HG02981 (cell line): ENCODE measurements around the gene SLC25A36.
"Not testable (repeated sequence)": the region's sequence is repeated elsewhere in the genome, so short reads cannot be mapped to it uniquely, and the experiment has no call there.

Experiments
- ATAC-seq: cut with Tn5 transposase; IDR thresholded peaks from one replicate; pipeline ENCODE4 v1.9.1; 2021; ENCODE audit warnings: mild to moderate bottlenecking, moderate library complexity; ENCODE audit not compliant: unreplicated experiment

Gene SLC25A36

GRCh38 chr3:140931016-140931454, 10.6 kb upstream of the SLC25A36 start:
- ATAC-seq, result no peak

GRCh38 chr3:140931801-140932200, 9.8 kb upstream of the SLC25A36 start:
- ATAC-seq, result no peak

GRCh38 chr3:140933109-140933508, 8.5 kb upstream of the SLC25A36 start:
- ATAC-seq, result no peak

- ATAC-seq, result no peak
Measured at GRCh38 chr3:140933552-140933951, 8.1 kb upstream of the SLC25A36 start.

- not testable (repeated sequence) for ATAC-seq
Measured at GRCh38 chr3:140939305-140939704, 2.3 kb upstream of the SLC25A36 start.

- no peak for ATAC-seq
Measured at GRCh38 chr3:140941090-140941433, 574 bp upstream of the SLC25A36 start.

- ATAC-seq, result peak; percentile 44
Measured at GRCh38 chr3:140942221-140943104, 827 bp downstream of the SLC25A36 start.

- ATAC-seq, result no peak
Measured at GRCh38 chr3:140943781-140944552, 2.3 kb downstream of the SLC25A36 start.

- no peak for ATAC-seq
Measured at GRCh38 chr3:140948460-140949249, 7.0 kb downstream of the SLC25A36 start.

- no peak for ATAC-seq
Measured at GRCh38 chr3:140950144-140950543, 8.5 kb downstream of the SLC25A36 start.

- ATAC-seq, result no peak
Measured at GRCh38 chr3:140950863-140951262, 9.2 kb downstream of the SLC25A36 start.

- not testable (repeated sequence) for ATAC-seq
Measured at GRCh38 chr3:140951750-140952149, 10.1 kb downstream of the SLC25A36 start.

GRCh38 chr3:140953028-140953960, 11.7 kb downstream of the SLC25A36 start:
- ATAC-seq, result no peak

- no peak for ATAC-seq
Measured at GRCh38 chr3:140954576-140954975, 12.9 kb downstream of the SLC25A36 start.

- no peak for ATAC-seq
Measured at GRCh38 chr3:140955645-140956044, 14.0 kb downstream of the SLC25A36 start.

- no peak for ATAC-seq
Measured at GRCh38 chr3:140956058-140956835, 14.6 kb downstream of the SLC25A36 start.

GRCh38 chr3:140972833-140973232, 31.2 kb downstream of the SLC25A36 start:
- ATAC-seq, result no peak

- no peak for ATAC-seq
Measured at GRCh38 chr3:140974900-140975299, 33.3 kb downstream of the SLC25A36 start.

GRCh38 chr3:140980663-140981062, 39.0 kb downstream of the SLC25A36 start:
- no peak for ATAC-seq
